Panc1 (cell line): ENCODE results near the gene CCDC57. TPM values are rescaled to one million over a fixed set of nuclear protein-coding genes. Genes with fewer than 3 reads are reported as not detected.

Experiments
- ATAC-seq: fragments of 200-7000 bp; cut with Tn5 transposase; 2 replicates; pipeline ENCODE4 v1.9.1; 2020; ENCODE audit warnings: mild to moderate bottlenecking, moderate library complexity
- BruUV-seq: library from RNA; stranded (reverse); fragments of 400-500 nt; replicated peaks from 2 replicates; lab custom pipeline; 2021; lab: Mats Ljungman, UMichigan
- CTCF ChIA-PET: fragments of 300-600 bp; sonication (Branson Sonifier 250); formaldehyde crosslinking; loops from one replicate; lab custom pipeline; 2022; ENCODE audit warnings: antibody characterized with exemption; lab: Charles Lee
- POLR2A ChIA-PET: fragments of 300-600 bp; sonication (Branson Sonifier 250); formaldehyde crosslinking; loops from one replicate; lab custom pipeline; 2022; ENCODE audit warnings: antibody characterized with exemption; lab: Charles Lee
- DNase-seq: peaks from one replicate; pipeline ENCODE4 v3.0.0-alpha.2; 2010; ENCODE audit warnings: low read depth, low spot score
- H3K27ac ChIP-seq: 2 replicates; pipeline ENCODE4 v1.5.1; 2011; ENCODE audit warnings: mild to moderate bottlenecking, low read length, inconsistent platforms
- H3K27me3 ChIP-seq: fragments of 200-500 bp; sonication (Bioruptor generic); 2 replicates; pipeline ENCODE4 v1.6.0; 2014; ENCODE audit warnings: low read length, inconsistent platforms; ENCODE audit not compliant: control insufficient read depth, insufficient read depth
- H3K36me3 ChIP-seq: fragments of 200-500 bp; sonication (Bioruptor generic); 2 replicates; pipeline ENCODE4 v1.5.1; 2014; ENCODE audit warnings: inconsistent platforms, mild to moderate bottlenecking, low read length, moderate library complexity; ENCODE audit not compliant: control insufficient read depth, insufficient read depth
- H3K4me1 ChIP-seq: 2 replicates; pipeline ENCODE4 v1.5.1; 2011; ENCODE audit warnings: inconsistent platforms, mild to moderate bottlenecking, low read length, moderate library complexity; ENCODE audit not compliant: control insufficient read depth, insufficient read depth
- H3K4me3 ChIP-seq, 2 experiments: 2 replicates each; pipeline ENCODE4 v1.5.1; 2011 to 2012; ENCODE audit warnings: low read depth in 2 of 2, low read length in 2 of 2, mild to moderate bottlenecking in 2 of 2, inconsistent platforms in 1 of 2, moderate library complexity in 1 of 2
- H3K9me3 ChIP-seq: fragments of 200-500 bp; sonication (Bioruptor generic); 2 replicates; pipeline ENCODE4 v1.5.1; 2014; ENCODE audit warnings: low read depth, mild to moderate bottlenecking, inconsistent platforms, low read length, moderate library complexity; ENCODE audit not compliant: control insufficient read depth, insufficient read depth
- CTCF ChIP-seq: fragments of 450-650 bp; IDR thresholded peaks from 2 replicates; pipeline ENCODE4 v1.5.1; 2017; ENCODE audit warnings: mild to moderate bottlenecking
- POLR2AphosphoS5 ChIP-seq: IDR thresholded peaks from 2 replicates; pipeline ENCODE4 v1.6.1; 2012; ENCODE audit warnings: mild to moderate bottlenecking, low read depth, low read length, moderate library complexity
- SIN3A ChIP-seq: IDR thresholded peaks from 2 replicates; pipeline ENCODE4 v1.6.1; 2012; ENCODE audit warnings: low read depth, mild to moderate bottlenecking, low read length, moderate library complexity, borderline replicate concordance; ENCODE audit not compliant: insufficient read depth
- TCF7L2 ChIP-seq: IDR thresholded peaks from 2 replicates; pipeline ENCODE4 v1.6.1; 2011; ENCODE audit warnings: mild to moderate bottlenecking, low read depth, low read length, inconsistent platforms
- in situ Hi-C: cut with HindIII; loops from 2 replicates; pipeline ENCODE4 v1.10.0; 2016; ENCODE audit warnings: low sequenced_read_pairs, low pct_unique_long_range_greater_than_20kb
- intact Hi-C: fragments of 100-400 bp; cut with micrococcal nuclease; formaldehyde crosslinking; loops from one replicate; pipeline ENCODE4 v1.10.0; 2022; ENCODE audit not compliant: unreplicated experiment
- total RNA-seq: library from RNA; stranded (reverse); gene quantifications from one replicate; pipeline ENCODE4 v1.2.1, GENCODE V29; 2021; ENCODE audit not compliant: unreplicated experiment
- TF ChIP-seq, protein P1 (sequence below), 2 experiments: IDR thresholded peaks; 2 replicates each; pipeline ENCODE4 v1.6.1; 2011 to 2012; ENCODE audit warnings: low read depth in 2 of 2, control low read depth in 1 of 2, low read length in 1 of 2, mild to moderate bottlenecking in 1 of 2, moderate library complexity in 1 of 2; ENCODE audit not compliant: insufficient read depth in 1 of 2

The CCDC57 gene
- total RNA-seq, 1 experiment from 2014 or later = 63.6 TPM

- ATAC-seq = no peak
- BruUV-seq = TSS peak; percentile 52
- in situ Hi-C loops = no loop called here
- Histone ChIP-seq H3K4me1 (peaks cover 37% of the 10 kb centered on the region), H3K4me3 (peak overlapping the region; percentile 86 to 88), H3K9me3 (no peaks in the 10 kb centered on the region), H3K36me3 (peaks cover 37% of the 10 kb centered on the region), H3K27ac (peak overlapping the region; percentile 86), H3K27me3 (no peaks in the 10 kb centered on the region)
- TF ChIP-seq TCF7L2 = no peak
- no peak for TF ChIP-seq CTCF
- 0 out of 2 replicates have a peak, but pooled peaks have one; percentile 10 for TF ChIP-seq SIN3A
- TF ChIP-seq, protein P1, sequence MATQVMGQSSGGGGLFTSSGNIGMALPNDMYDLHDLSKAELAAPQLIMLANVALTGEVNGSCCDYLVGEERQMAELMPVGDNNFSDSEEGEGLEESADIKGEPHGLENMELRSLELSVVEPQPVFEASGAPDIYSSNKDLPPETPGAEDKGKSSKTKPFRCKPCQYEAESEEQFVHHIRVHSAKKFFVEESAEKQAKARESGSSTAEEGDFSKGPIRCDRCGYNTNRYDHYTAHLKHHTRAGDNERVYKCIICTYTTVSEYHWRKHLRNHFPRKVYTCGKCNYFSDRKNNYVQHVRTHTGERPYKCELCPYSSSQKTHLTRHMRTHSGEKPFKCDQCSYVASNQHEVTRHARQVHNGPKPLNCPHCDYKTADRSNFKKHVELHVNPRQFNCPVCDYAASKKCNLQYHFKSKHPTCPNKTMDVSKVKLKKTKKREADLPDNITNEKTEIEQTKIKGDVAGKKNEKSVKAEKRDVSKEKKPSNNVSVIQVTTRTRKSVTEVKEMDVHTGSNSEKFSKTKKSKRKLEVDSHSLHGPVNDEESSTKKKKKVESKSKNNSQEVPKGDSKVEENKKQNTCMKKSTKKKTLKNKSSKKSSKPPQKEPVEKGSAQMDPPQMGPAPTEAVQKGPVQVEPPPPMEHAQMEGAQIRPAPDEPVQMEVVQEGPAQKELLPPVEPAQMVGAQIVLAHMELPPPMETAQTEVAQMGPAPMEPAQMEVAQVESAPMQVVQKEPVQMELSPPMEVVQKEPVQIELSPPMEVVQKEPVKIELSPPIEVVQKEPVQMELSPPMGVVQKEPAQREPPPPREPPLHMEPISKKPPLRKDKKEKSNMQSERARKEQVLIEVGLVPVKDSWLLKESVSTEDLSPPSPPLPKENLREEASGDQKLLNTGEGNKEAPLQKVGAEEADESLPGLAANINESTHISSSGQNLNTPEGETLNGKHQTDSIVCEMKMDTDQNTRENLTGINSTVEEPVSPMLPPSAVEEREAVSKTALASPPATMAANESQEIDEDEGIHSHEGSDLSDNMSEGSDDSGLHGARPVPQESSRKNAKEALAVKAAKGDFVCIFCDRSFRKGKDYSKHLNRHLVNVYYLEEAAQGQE (IDR thresholded peaks at IDR 0.05; ENCODE audit: insufficient read depth in 1 of 2, low read depth in 2 of 2, low read length in 1 of 2) = no peak
- peak; percentile 0; the same call in 1 of the 2 replicates for TF ChIP-seq POLR2AphosphoS5
- DNase-seq = no peak
- intact Hi-C loops = no loop called here
- POLR2A ChIA-PET = no interaction called here
- CTCF ChIA-PET = no interaction called here
Measured at GRCh38 chr17:82095777-82096708, 116.6 kb downstream of the CCDC57 start.

DNA sequence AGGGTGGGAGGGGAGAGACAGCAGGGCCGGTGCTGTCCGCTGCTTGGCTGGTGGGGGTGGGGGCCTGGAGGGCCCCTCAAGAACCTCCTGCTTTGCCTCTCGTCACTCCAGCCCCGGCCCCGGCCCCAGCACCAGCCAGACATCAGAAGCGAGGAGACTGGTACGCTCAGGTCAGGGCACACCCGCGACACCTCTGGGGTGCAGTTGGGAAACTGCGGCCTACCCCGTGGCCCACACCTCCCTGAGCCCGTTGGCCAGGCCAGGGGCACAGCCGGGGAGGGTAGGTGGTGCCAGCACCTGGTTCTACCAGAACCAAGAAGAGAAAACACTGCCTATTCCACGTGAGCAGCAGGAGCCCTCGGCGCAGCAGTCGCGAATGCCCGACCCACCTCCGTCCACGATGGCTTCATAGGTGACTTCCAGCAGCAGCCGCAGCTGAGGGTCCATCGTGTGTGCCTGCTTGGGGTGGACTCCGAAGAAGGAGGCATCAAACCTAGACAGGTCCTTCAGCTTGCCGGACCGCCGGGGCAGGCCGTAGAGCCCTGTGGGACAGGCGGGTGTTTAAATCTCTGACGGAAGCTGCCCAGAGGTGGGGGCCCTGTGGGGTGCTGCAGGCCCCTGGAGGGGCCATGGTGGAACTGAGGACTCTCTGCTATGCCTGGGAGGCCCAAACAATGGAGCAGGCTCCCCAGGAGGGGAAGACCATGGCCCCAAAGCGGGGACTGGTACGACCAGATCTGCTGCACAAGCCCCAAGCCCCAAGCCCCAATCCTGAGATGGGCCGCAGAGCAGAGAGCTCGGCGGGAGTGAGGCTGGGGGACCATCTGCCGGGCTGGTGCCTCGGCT is 117.5 kb downstream of the CCDC57 start:
- ChIA-PET POLR2A (no interaction called here), CTCF (no interaction called here)
- TF ChIP-seq, protein P1 (IDR thresholded peaks at IDR 0.05; ENCODE audit: insufficient read depth in 1 of 2, low read depth in 2 of 2, low read length in 1 of 2) = no peak
- peak; percentile 13; the same call in 1 of the 2 replicates for TF ChIP-seq POLR2AphosphoS5
- Histone ChIP-seq H3K4me1 (peaks cover 28% of the 10 kb centered on the region), H3K36me3 (peaks cover 38% of the 10 kb centered on the region), H3K27me3 (no peaks in the 10 kb centered on the region), H3K4me3 (peak overlapping the region; percentile 86 to 88), H3K27ac (peak overlapping the region; percentile 86), H3K9me3 (no peaks in the 10 kb centered on the region)
- BruUV-seq = no TSS peak
- ATAC-seq (no peak), DNase-seq (no peak)
- in situ Hi-C loops = no loop called here
- intact Hi-C loops = no loop called here
